SH-SY5Y (cell line): ENCODE results near the gene GDF15.

Experiments
- GATA2 ChIP-seq: IDR thresholded peaks from 2 replicates; pipeline ENCODE4 v1.6.1; 2011; ENCODE audit warnings: mild to moderate bottlenecking, low read depth, low read length
- GATA3 ChIP-seq: IDR thresholded peaks from 2 replicates; pipeline ENCODE4 v1.6.1; 2011; ENCODE audit warnings: low read depth, mild to moderate bottlenecking, low read length, moderate library complexity

GDF15 gene

DNA sequence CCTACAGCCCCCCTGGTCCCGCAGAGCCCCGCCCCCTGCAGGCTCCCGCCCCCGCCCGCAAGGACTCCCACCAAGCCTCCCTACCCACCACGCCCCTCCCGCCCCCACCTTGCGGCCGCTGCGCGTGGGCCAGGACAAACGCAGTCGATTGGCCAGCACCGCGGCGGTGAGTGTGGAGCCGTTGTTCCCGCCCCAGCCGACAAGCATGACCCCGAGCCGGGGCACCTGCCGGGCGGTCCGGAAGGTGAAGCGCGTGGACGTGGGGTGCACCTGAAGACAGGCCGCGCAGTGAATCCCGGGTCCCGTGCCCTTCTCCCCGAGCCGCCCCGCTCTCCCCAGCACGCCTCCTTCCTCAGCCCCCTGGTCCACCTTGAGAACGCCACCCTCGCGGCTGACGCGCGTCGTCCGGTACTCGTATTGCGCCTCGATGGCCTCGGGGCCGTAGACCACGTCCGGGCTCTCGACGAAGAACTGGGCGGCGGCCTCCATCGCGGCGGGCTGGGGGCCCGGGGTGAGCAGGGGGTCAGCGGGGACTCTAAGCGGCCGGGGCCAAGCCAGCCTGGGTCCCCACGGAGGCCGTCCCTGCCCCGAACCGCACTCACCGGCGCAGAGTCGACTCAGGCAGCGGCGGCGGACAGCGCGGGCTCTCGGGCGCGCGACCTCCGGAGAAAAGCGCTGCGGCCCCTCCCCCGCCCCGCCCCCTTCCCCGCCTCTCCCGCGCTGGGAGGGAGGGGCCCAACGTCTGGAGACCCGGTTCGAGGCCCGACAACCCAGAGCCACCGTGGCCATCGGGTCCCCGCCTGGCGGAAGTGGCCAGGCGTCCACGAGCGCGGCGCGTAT is 51.8 kb downstream of the GDF15 start, which contains the start of gene ISYNA1:
Gene ISYNA1 (minus strand): TSS at position 643 of the 840 bp plus-strand sequence. CDS start 154 bp downstream, at position 489.
- TF ChIP-seq GATA2 = no peak
- TF ChIP-seq GATA3 = no peak

DNA sequence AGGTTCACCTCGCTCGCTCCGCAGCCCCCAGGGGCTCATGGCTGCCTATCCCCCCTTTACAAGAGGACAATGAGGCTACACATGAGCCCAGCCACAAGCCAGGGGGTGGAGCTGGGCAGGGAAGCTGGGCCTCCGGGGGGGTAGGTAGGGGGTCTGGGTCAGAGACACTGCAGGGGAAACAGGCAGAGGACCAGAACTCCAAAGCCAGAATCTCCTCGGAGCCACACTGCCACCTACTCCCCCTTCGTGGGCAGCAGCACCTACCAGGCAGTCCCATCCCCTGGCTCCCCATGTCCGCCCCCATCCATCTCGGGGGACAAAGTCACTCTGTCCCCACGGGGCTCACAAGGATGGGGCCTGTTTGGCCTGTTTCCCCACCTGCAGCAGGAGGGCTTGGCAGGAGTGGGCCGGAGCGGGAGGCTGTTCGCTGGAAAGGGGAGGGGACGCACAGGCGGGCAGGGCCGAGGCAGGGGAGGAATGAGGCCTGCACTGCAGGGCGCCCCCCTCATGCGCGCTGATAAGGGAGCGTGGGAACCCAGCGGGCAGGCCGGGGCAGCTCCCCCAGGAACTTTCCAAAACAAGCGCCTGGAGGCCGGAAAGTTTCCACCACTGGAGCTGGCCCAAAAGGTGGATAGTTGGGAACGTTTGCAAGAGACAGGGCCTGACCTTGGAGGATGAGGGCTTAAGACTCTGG is 52.5 kb downstream of the GDF15 start:
- TF ChIP-seq GATA2 = no peak
- TF ChIP-seq GATA3 = no peak
